Kidney (tissue), 14 donors: ENCODE measurements around the gene KCNJ13. TPM values are rescaled to one million over a fixed set of nuclear protein-coding genes. Genes with fewer than 3 reads are reported as not detected.

Source experiments
- DNase-seq, 5 donors: peaks; one replicate each; pipeline ENCODE4 v3.0.0-alpha.2; 2013 to 2020
- FAIRE-seq: peaks from 2 replicates; lab custom pipeline; 2012; peaks lifted over from hg19 to GRCh38; lab: Jason Lieb, UNC
- H3K27ac ChIP-seq, 2 donors: one replicate each; pipeline ENCODE4 v1.7.0; 2013; ENCODE audit warnings: low read depth in 2 of 2, low read length in 2 of 2, inconsistent platforms in 1 of 2
- H3K27me3 ChIP-seq: one replicate; pipeline ENCODE4 v1.7.1; 2013; ENCODE audit warnings: low read length, inconsistent platforms; ENCODE audit not compliant: control insufficient read depth, insufficient read depth
- H3K36me3 ChIP-seq, 3 donors: one replicate each; pipeline versions ENCODE4 v1.7.0 to v1.7.1; 2013; ENCODE audit warnings: low read length in 3 of 3, control low read depth in 1 of 3, inconsistent platforms in 1 of 3; ENCODE audit not compliant: insufficient read depth in 3 of 3, control insufficient read depth in 2 of 3
- H3K4me1 ChIP-seq, 3 donors: one replicate each; pipeline versions ENCODE4 v1.7.0 to v1.7.1; 2013; ENCODE audit warnings: low read length in 3 of 3, inconsistent platforms in 1 of 3, low read depth in 1 of 3; ENCODE audit not compliant: control insufficient read depth in 2 of 3, insufficient read depth in 2 of 3
- H3K4me3 ChIP-seq, 3 donors: one replicate each; pipeline versions ENCODE4 v1.7.0 to v1.8.1; 2013; ENCODE audit warnings: low read length in 3 of 3, control low read depth in 1 of 3, inconsistent platforms in 1 of 3
- H3K9ac ChIP-seq, 3 donors: one replicate each; pipeline versions ENCODE4 v1.7.0 to v1.7.1; 2013; ENCODE audit warnings: low read length in 3 of 3, control low read depth in 1 of 3, inconsistent platforms in 1 of 3
- H3K9me3 ChIP-seq, 3 donors: one replicate each; pipeline versions ENCODE4 v1.7.0 to v1.7.1; 2013; ENCODE audit warnings: low read length in 3 of 3, control low read depth in 1 of 3, inconsistent platforms in 1 of 3; ENCODE audit not compliant: control insufficient read depth in 2 of 3, insufficient read depth in 1 of 3
- CTCF ChIP-seq: IDR thresholded peaks from 3 replicates; pipeline ENCODE4 v1.5.1; 2012; ENCODE audit warnings: mild to moderate bottlenecking, moderate library complexity, borderline replicate concordance; ENCODE audit not compliant: insufficient read depth; ENCODE audit errors: extremely low read depth
- intact Hi-C: fragments of 100-400 bp; cut with DNase I; formaldehyde crosslinking; loops from one replicate; pipeline ENCODE4 v1.11.1; 2022
- polyA plus RNA-seq: library from polyadenylated mRNA; stranded (reverse); fragments of 350-450 nt; fragmentation: Illumina TruSeq; extraction: RNeasy Lipid Tissue Mini Kit (QIAGEN cat#74804); gene quantifications from one replicate; pipeline ENCODE4 v1.2.3, GENCODE V29; 2014; ENCODE audit warnings: low read depth, low replicate concordance; ENCODE audit not compliant: insufficient read depth
- total RNA-seq: library from RNA; stranded (reverse); fragmentation: NEBNext Ultra II Directional; extraction: Animal tissue kit (Norgen Biotek cat#: 25700); gene quantifications from one replicate; pipeline ENCODE4 v1.2.1, GENCODE V29; 2021
- donor health status: control.
- donor health status: control.
- donor health status: control.
- donor health status: control.
- donor health status: control.
- donor health status: DM: yes; HTN: yes; CAD: no.
- donor health status: Normal renal cell carcinoma (clear cell type).

Gene KCNJ13
- total and polyA plus RNA-seq, 2 donors from 2014 or later: 2.0 TPM; not detected in 1

GRCh38 chr2:232741294-232741693, 35.1 kb downstream of the KCNJ13 start:
- FAIRE-seq (no peak), DNase-seq (no peak)
- TF ChIP-seq CTCF: no peak
- Histone ChIP-seq H3K4me1 (no peaks in the 10 kb centered on the region), H3K27ac (no peak overlapping the region), H3K27me3 (no peaks in the 10 kb centered on the region), H3K9me3 (no peaks in the 10 kb centered on the region), H3K9ac (no peak overlapping the region), H3K4me3 (no peak overlapping the region), H3K36me3 (peaks cover 3 to 8% (median 4%) of the 10 kb centered on the region in 3 donors)
- intact Hi-C loops: no loop called here

GRCh38 chr2:232731470-232731869, 44.9 kb downstream of the KCNJ13 start:
- Histone ChIP-seq H3K9me3 (no peaks in the 10 kb centered on the region), H3K36me3 (peaks cover 5 to 19% (median 8%) of the 10 kb centered on the region in 3 donors), H3K4me3 (no peak overlapping the region), H3K4me1 (no peaks in the 10 kb centered on the region), H3K27ac (no peak overlapping the region), H3K9ac (no peak overlapping the region), H3K27me3 (no peaks in the 10 kb centered on the region)
- intact Hi-C loops: no loop called here
- FAIRE-seq (no peak), DNase-seq (no peak)
- no peak for TF ChIP-seq CTCF

- FAIRE-seq: no peak
- no peak for TF ChIP-seq CTCF
- intact Hi-C loops: no loop called here
- H3K36me3 ChIP-seq: peaks cover 2 to 17% (median 7%) of the 10 kb centered on the region in 3 donors
- H3K27ac ChIP-seq: no peak overlapping the region
- H3K9me3 ChIP-seq: no peaks in the 10 kb centered on the region
- H3K27me3 ChIP-seq: no peaks in the 10 kb centered on the region
- no peaks in the 10 kb centered on the region for H3K4me1 ChIP-seq
- no peak for DNase-seq
- H3K4me3 ChIP-seq: no peak overlapping the region
- H3K9ac ChIP-seq: no peak overlapping the region
Observed at GRCh38 chr2:232728785-232729184, 47.6 kb downstream of the KCNJ13 start.

GRCh38 chr2:232723027-232723426, 53.3 kb downstream of the KCNJ13 start:
- no peak for DNase-seq
- Histone ChIP-seq H3K27me3 (no peaks in the 10 kb centered on the region), H3K36me3 (peaks cover 4 to 7% (median 6%) of the 10 kb centered on the region in 3 donors), H3K4me3 (no peak overlapping the region), H3K9ac (no peak overlapping the region), H3K4me1 (no peaks in the 10 kb centered on the region), H3K9me3 (no peaks in the 10 kb centered on the region), H3K27ac (no peak overlapping the region)
- TF ChIP-seq CTCF: no peak
- FAIRE-seq: no peak
- intact Hi-C loops: no loop called here
